B cell (primary cell): Measurements from ENCODE around the gene PEX19.

ENCODE experiments used
- CTCF ChIP-seq: fragments of 200-600 bp; IDR thresholded peaks from one replicate; pipeline ENCODE4 v1.8.0; 2022; ENCODE audit warnings: antibody characterized with exemption, mild to moderate bottlenecking
- EZH2 ChIP-seq: IDR thresholded peaks from 2 replicates; pipeline ENCODE4 v1.6.1; 2012; ENCODE audit warnings: borderline replicate concordance, low read depth, mild to moderate bottlenecking, moderate library complexity, low read length; ENCODE audit not compliant: insufficient read depth, poor library complexity, severe bottlenecking

GRCh38 chr1:160315359-160315758 lies 30.4 kb upstream of the PEX19 start:
- TF ChIP-seq CTCF (no peak), EZH2 (no peak)
